ENCODE data around the gene CR1L.

- no peak for TF ChIP-seq POLR2A (IDR thresholded peaks at IDR 0.05; ENCODE audit: low read length)
- TF ChIP-seq GATA1 (IDR thresholded peaks at IDR 0.05; ENCODE audit: low read depth, low read length), result no peak
These were observed 9.4 kb downstream of the CR1L start for GRCh38 chr1:207654320-207654719.

Measured in erythroblast (primary cell).